Keratinocyte (primary cell): Measurements from ENCODE around the gene GPM6B. TPM values are rescaled to one million over a fixed set of nuclear protein-coding genes. Genes with fewer than 3 reads are reported as not detected.

Experiments
- DNase-seq: peaks from one replicate; pipeline ENCODE4 v3.0.0-alpha.2; 2011; ENCODE audit warnings: low read depth, missing footprints, low spot score
- FAIRE-seq: peaks from 2 replicates; lab custom pipeline; 2011; peaks lifted over from hg19 to GRCh38; lab: Jason Lieb, UNC
- H2AFZ ChIP-seq: 2 replicates; pipeline ENCODE4 v1.6.0; 2012; ENCODE audit warnings: low read length, control low read depth, inconsistent platforms; ENCODE audit not compliant: control insufficient read depth
- H3K27ac ChIP-seq: 2 replicates; pipeline ENCODE4 v1.5.1; 2011; ENCODE audit warnings: low read length; ENCODE audit not compliant: control insufficient read depth, insufficient read depth
- H3K27me3 ChIP-seq: 3 replicates; pipeline ENCODE4 v1.6.0; 2011; ENCODE audit warnings: low read length; ENCODE audit not compliant: control insufficient read depth, insufficient read depth; ENCODE audit errors: extremely low read depth
- H3K36me3 ChIP-seq, 2 experiments: 2 replicates in 1 of 2; 3 replicates in 1 of 2; pipeline ENCODE4 v1.5.1; 2011; ENCODE audit warnings: low read length in 2 of 2, mild to moderate bottlenecking in 1 of 2; ENCODE audit not compliant: control insufficient read depth in 2 of 2, insufficient read depth in 2 of 2; ENCODE audit errors: extremely low read depth in 1 of 2
- H3K4me1 ChIP-seq: 3 replicates; pipeline ENCODE4 v1.5.1; 2011; ENCODE audit warnings: low read length; ENCODE audit not compliant: control insufficient read depth, insufficient read depth; ENCODE audit errors: extremely low read depth
- H3K4me2 ChIP-seq: 3 replicates; pipeline ENCODE4 v1.6.0; 2011; ENCODE audit warnings: low read depth, low read length; ENCODE audit not compliant: control insufficient read depth, insufficient read depth; ENCODE audit errors: extremely low read depth
- H3K4me3 ChIP-seq, 3 experiments: fragments of 200-600 bp in 1 of 3; sonication (generic) in 1 of 3; 2 replicates in 2 of 3; 3 replicates in 1 of 3; pipeline ENCODE4 v1.5.1; 2011 to 2016; ENCODE audit warnings: low read length in 3 of 3, mild to moderate bottlenecking in 3 of 3, control low read depth in 2 of 3, inconsistent platforms in 1 of 3, low read depth in 1 of 3, mixed read lengths in 1 of 3, mixed run types in 1 of 3, moderate library complexity in 1 of 3; ENCODE audit not compliant: control insufficient read depth in 2 of 3, insufficient read depth in 2 of 3; ENCODE audit errors: extremely low read depth in 1 of 3
- H3K79me2 ChIP-seq: 2 replicates; pipeline ENCODE4 v1.6.0; 2012; ENCODE audit warnings: low read length; ENCODE audit not compliant: control insufficient read depth, insufficient read depth
- H3K9ac ChIP-seq: 3 replicates; pipeline ENCODE4 v1.6.0; 2011; ENCODE audit warnings: low read length; ENCODE audit not compliant: control insufficient read depth, insufficient read depth; ENCODE audit errors: extremely low read depth
- H3K9me1 ChIP-seq: 3 replicates; pipeline ENCODE4 v1.6.0; 2011; ENCODE audit warnings: low read length; ENCODE audit not compliant: control insufficient read depth, insufficient read depth; ENCODE audit errors: extremely low read depth
- H3K9me3 ChIP-seq: 2 replicates; pipeline ENCODE4 v1.5.1; 2012; ENCODE audit warnings: low read depth, low read length; ENCODE audit not compliant: control insufficient read depth
- H4K20me1 ChIP-seq: 3 replicates; pipeline ENCODE4 v1.6.0; 2011; ENCODE audit warnings: low read length; ENCODE audit not compliant: control insufficient read depth, insufficient read depth; ENCODE audit errors: extremely low read depth
- CTCF ChIP-seq, 3 experiments: IDR thresholded peaks in 1 of 3; conservative IDR thresholded peaks in 1 of 3; optimal IDR thresholded peaks in 1 of 3; 2 replicates in 2 of 3; 3 replicates in 1 of 3; pipeline versions ENCODE3 to v1.5.1; 2011; ENCODE audit warnings: low read length in 3 of 3, mild to moderate bottlenecking in 3 of 3, moderate library complexity in 2 of 3, control low read depth in 1 of 3, inconsistent platforms in 1 of 3; ENCODE audit not compliant: insufficient read depth in 2 of 3; ENCODE audit errors: extremely low read depth in 1 of 3
- EZH2 ChIP-seq: IDR thresholded peaks from one replicate; pipeline ENCODE4 v1.6.1; 2012; ENCODE audit warnings: inconsistent platforms, mild to moderate bottlenecking, low read length, moderate library complexity
- dilution Hi-C: fragments of 300-500 bp; cut with MboI; formaldehyde crosslinking; loops from one replicate; pipeline ENCODE4 v1.7.0; 2020; ENCODE audit warnings: low sequenced_read_pairs; ENCODE audit not compliant: extremely low pct_ligation_motif_present
- polyA plus RNA-seq, 5 experiments: library from polyadenylated mRNA; depleted of rRNA in 3 of 5; stranded (reverse) in 3 of 5; stranded (forward) in 1 of 5; unstranded in 1 of 5; fragments of >200 nt; gene quantifications; 1 replicate in 1 of 5; 2 replicates in 3 of 5; 3 replicates in 1 of 5; pipeline versions ENCODE4 v1.2.1 to v1.2.3, GENCODE V29; 2011 to 2012; ENCODE audit warnings: missing spikeins in 2 of 5, low read depth in 1 of 5, low replicate concordance in 1 of 5

GPM6B gene
- polyA plus RNA-seq, 1 donor (not counting 4 experiments of a cell fraction or from before 2014, with no cell fraction given) = 0.26 TPM

- TF ChIP-seq CTCF (optimal IDR thresholded peaks at IDR 0.05 in 1 of 3, IDR thresholded peaks at IDR 0.05 in 1 of 3, conservative IDR thresholded peaks at IDR 0.05 in 1 of 3; ENCODE audit: extremely low read depth in 1 of 3, insufficient read depth in 2 of 3, low read length in 3 of 3) (no peak), EZH2 (no peak)
- no peak for FAIRE-seq
- no peak overlapping the region for H2AFZ ChIP-seq
- dilution Hi-C loops = no loop called here
- H4K20me1 ChIP-seq = no peaks in the 10 kb centered on the region
- no peak overlapping the region for H3K9ac ChIP-seq
- H3K9me3 ChIP-seq = no peaks in the 10 kb centered on the region
- H3K4me3 ChIP-seq = no peak overlapping the region
- H3K4me2 ChIP-seq = no peak overlapping the region
- DNase-seq = no peak
- H3K27me3 ChIP-seq = peaks cover 3% of the 10 kb centered on the region
- no peaks in the 10 kb centered on the region for H3K36me3 ChIP-seq
- no peak overlapping the region for H3K27ac ChIP-seq
- no peaks in the 10 kb centered on the region for H3K9me1 ChIP-seq
- no peaks in the 10 kb centered on the region for H3K4me1 ChIP-seq
- no peaks in the 10 kb centered on the region for H3K79me2 ChIP-seq
These were observed 11.5 kb upstream of the GPM6B start for GRCh38 chrX:13828392-13828791.

GRCh38 chrX:13827298-13828090, 10.6 kb upstream of the GPM6B start:
- Histone ChIP-seq H3K9ac (no peak overlapping the region), H3K36me3 (no peaks in the 10 kb centered on the region), H3K9me1 (no peaks in the 10 kb centered on the region), H3K4me1 (no peaks in the 10 kb centered on the region), H4K20me1 (no peaks in the 10 kb centered on the region), H3K79me2 (no peaks in the 10 kb centered on the region), H3K9me3 (no peaks in the 10 kb centered on the region), H3K27ac (no peak overlapping the region), H2AFZ (no peak overlapping the region), H3K27me3 (peaks cover 3% of the 10 kb centered on the region), H3K4me3 (no peak overlapping the region), H3K4me2 (no peak overlapping the region)
- dilution Hi-C loops = no loop called here
- DNase-seq = no peak
- TF ChIP-seq CTCF (optimal IDR thresholded peaks at IDR 0.05 in 1 of 3, IDR thresholded peaks at IDR 0.05 in 1 of 3, conservative IDR thresholded peaks at IDR 0.05 in 1 of 3; ENCODE audit: extremely low read depth in 1 of 3, insufficient read depth in 2 of 3, low read length in 3 of 3) (no peak), EZH2 (no peak)
- FAIRE-seq = no peak
